PFSK-1 (cell line): Measurements from ENCODE around the gene TCF4.

Source experiments
- POLR2AphosphoS5 ChIP-seq: IDR thresholded peaks from 2 replicates; pipeline ENCODE4 v1.6.1; 2012; ENCODE audit warnings: low read depth, mild to moderate bottlenecking, control low read depth, low read length, moderate library complexity
- SIN3A ChIP-seq: IDR thresholded peaks from 2 replicates; pipeline ENCODE4 v1.6.1; 2012; ENCODE audit warnings: mild to moderate bottlenecking, low read length, moderate library complexity, borderline replicate concordance; ENCODE audit not compliant: insufficient read depth
- TAF1 ChIP-seq: IDR thresholded peaks from 2 replicates; pipeline ENCODE4 v1.6.1; 2012; ENCODE audit warnings: low read length, control low read depth, borderline replicate concordance; ENCODE audit not compliant: insufficient read depth

GRCh38 chr18:55407191-55407590, 180.8 kb downstream of the TCF4 start:
- TF ChIP-seq TAF1 (no peak), POLR2AphosphoS5 (no peak), SIN3A (no peak)
